ENCODE measurements around the gene GNA15.

The GNA15 gene

DNA sequence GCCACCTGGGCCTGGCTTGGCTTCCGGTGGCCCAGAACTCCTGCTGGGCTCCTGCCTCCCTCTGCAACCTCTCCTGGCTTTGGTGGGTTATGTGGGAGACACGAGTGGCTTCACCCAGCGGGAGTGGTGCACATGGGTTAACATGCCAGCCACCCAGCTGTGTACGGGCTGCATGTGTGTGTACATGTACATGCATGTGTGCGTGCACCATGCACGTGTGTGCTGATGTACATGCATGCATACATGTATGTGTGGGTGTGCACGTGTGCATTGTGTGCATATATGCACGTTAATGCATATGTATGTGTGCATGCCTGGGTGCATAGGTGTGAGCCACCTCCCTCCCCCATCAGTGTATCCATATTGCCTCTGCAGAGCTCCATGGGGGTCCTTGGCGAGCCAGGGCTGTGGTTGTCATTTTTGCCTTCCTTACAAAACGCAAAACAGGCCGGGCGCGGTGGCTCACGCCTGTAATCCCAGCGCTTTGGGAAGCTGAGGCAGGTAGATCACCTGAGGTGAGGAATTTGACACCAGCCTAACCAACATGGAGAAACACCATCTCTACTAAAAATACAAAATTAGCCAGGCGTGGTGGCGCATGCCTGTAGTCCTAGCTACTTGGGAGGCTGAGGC lies 29.2 kb upstream of the GNA15 start:
- DNase-seq (ENCODE audit: low spot score) = no peak

DNA sequence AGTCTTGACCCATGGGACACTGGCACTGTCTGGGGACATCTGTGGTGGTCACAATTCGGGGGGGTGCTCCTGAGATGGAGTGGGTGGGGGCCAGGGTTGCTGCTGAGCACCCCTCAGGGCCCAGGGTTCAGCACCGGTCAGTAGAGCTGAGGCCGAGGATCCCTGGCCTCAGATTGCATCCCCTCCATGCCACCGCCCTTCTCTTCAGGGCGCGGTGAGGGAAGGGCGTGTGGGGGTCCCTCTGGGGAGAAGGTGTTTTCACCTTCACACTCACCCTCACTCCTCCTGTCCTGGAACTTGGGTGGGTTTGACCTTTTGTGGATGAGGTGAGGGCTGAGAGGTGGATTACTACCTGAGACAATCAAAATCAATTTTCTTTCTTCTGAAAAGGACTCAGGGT lies 28.2 kb upstream of the GNA15 start:
- no peak for DNase-seq (ENCODE audit: low spot score)

DNA sequence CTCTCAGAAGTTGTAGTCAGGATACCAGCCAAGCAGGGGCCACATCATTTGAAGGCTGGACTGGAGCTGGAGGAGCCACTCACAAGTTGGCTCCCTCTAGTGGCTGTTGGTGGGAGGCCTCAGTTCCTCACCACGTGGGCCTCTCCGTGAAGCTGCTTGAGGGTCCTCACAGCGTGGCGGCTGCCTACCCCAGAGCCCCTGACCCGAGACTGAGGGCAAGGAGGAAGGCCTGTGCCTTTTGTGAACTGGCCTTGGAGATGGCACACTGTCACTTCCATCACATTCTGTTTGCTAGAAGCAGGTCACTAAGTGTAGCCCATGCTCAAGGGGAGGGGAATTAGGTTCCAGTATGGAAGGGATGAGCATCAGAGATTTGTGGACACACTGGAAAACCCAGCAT lies 27.1 kb upstream of the GNA15 start:
- DNase-seq (ENCODE audit: low spot score) = peak; percentile 73

DNA sequence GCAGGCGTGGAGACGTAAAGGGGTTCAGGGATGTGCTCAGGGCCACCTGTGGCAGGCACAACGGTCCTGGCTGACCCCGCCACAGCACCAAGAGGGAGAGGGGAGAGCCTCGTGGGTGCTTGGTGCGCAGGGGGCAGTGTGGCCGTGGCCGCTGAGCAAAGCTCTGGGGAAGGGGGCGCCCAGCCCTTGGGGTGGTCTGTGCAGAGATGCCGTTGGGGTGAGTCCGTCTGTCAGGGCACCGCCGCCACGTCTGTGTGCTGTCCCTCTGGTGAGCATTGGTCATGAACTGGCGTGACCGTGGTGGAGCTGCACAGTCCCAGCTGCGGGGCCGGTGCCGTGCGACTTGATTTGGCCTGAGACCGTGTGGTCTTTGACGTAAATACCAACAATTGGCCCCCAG lies 26.3 kb upstream of the GNA15 start:
- DNase-seq (ENCODE audit: low spot score) = no peak

DNA sequence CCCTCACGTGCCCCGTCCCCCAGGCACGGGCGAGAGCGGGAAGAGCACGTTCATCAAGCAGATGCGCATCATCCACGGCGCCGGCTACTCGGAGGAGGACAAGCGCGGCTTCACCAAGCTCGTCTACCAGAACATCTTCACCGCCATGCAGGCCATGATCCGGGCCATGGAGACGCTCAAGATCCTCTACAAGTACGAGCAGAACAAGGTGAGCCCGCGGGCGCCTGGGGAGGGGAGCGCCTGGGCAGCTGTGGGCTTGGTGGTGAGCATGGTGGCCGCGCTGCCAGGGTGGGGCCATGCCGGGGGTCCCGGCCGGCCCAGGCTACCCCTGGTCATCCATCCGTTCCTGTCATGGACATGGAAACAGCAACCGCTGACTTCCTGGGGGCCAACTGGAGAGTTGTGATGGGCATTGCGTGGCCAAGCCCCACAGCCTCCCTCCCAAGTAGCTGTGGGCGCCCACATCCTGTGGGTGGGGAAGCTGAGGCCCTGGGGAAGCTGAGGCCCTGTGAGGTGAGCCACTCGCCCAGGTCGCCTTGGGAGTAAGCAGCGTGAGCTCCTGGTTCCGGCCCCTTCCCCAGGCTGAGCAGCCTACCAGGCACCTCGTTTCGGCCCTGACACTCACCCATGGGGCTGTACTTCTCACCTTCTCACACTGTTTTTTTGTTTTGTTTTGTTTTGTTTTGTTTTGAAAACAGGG lies 25.6 kb upstream of the GNA15 start:
- no peak for DNase-seq (ENCODE audit: low spot score)

DNA sequence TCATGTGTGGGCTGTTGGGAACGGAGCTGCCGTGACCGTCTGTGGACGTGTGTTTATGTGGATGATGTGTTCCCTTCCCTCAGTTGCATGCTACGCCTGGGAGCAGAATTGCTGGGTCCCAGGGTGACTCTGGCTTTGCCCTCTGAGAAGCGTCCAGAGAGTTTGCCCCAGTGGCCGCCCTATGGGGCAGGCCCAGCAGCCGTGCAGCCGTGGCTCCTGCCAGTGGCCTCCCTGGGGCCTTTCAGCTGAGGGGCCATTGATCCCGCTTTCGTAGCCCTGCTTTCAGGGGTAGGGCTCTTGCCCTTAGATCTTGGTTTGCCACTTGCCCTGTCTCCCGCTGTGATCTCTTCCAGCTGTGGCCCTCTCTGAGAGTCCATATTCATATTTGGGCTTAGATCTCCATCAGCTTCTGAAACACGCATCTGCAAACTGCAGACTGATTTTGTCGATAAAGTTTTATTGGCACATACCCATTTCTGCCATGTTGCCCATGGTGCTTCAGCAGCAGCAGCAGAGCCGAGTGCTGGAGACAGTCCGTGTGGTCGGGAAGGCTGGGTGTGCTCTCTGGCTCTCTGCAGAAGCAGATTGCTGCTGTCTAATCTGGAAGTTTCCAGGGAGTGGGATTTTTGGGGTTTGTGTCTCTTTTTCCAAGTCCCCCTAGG lies 24.1 kb upstream of the GNA15 start:
- no peak for DNase-seq (ENCODE audit: low spot score)

DNA sequence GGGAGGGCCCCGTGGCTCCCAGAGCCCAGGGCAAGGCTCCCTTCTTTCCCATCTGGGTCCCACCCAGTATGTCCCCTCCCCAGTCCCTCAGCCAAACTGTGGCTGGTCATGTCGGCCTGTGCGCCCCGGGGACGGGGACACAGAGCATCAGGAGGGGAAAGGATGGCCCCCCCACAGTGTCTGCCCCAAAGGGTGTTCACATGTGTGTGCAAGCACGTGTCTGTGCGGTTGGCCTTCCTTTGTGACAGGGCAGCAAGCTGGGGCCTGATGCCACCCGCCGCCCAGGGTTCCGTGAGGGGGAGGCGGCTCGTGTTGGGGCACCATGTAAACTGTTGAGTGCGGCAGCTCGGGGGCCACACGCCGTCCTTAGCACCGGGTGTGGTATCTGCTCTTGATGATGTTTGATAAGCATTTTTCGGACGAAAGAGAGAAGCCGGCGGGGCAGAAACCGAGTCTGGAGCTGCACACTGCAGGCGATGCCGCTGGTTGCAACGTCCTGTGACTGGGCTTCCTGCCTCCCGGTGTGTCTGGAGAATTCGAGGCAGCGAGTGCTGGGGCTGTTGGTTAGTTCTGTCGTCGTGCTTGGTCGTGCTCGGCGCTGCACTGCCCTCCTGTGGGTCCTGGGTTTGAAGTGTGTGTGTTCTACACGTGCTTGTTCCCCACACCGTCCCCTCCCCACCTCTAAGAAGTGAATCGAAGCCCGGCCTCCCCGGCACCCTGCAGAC lies 23.3 kb upstream of the GNA15 start:
- DNase-seq (ENCODE audit: low spot score) = no peak

DNA sequence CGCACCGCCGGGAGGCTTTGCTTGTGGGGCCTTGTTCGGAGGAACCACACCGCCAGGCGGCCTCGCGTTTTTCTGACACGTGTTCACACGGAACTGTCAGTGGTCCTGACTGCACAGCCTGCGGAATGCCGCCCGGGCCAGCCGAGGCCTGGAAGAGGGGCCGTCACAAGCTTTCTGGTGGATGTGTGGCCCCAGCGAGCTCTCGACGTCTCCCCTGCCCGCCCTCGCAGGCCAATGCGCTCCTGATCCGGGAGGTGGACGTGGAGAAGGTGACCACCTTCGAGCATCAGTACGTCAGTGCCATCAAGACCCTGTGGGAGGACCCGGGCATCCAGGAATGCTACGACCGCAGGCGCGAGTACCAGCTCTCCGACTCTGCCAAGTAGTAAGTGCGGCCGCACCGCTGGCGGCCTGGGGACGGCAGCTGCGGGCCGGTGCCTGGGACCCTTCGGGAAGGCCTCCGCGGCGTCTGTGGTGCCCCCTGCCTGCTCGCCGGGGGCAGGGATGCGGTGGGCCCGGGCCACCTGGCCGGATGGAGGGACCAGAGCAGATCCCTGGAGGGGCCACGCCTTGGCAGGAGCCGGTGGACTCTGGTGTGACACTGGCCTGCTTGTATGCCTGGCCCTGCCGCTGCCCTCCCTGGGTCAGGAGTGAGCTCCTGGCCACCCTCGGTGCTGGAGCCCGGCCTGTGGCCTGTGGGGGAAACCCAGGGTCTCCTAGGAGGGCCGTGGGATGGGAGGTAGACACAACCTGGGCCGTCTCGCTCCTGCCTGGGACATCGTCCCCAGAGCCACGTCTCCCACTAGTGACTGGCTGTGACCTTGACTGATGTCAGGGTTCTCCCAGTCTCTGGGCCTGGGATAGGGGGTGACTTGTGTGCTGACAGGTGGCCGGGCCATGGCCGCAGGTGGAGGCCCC lies 22.5 kb upstream of the GNA15 start:
- DNase-seq (ENCODE audit: low spot score) = no peak

DNA sequence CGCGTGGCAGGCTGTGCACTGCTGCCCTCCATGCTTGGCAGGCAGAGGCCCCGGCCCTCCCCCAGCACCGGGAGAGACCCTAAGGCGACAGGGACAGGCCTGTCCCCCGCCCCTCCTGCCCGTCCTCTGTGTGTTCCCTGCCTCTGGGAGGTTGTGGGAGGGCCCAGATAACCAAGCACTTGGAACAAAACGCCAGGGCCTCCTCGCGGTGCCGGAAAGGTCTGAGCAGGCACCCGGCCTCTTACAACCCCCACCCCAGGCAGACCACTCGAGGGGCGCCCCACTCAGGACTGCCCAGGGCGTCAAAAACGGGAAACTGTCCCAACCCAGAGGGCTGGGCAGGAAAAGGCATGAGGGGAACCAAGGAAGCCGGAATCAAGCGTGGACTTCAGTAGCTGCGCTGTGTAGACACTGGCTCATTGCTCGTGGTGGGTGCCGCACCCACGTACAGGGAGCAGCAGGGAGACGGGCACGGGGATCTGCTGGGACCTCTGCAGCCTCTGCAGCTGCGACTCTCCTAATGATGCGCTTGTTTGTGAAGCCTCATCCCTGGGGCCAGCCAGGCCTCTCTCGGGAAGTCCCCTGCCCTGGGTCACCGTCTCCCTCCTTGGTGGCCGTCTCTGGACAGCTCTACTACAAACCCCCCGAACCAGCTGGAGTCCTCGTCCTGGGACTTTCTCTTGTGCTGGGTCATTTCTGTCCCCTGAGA lies 21.7 kb upstream of the GNA15 start:
- no peak for DNase-seq (ENCODE audit: low spot score)

DNA sequence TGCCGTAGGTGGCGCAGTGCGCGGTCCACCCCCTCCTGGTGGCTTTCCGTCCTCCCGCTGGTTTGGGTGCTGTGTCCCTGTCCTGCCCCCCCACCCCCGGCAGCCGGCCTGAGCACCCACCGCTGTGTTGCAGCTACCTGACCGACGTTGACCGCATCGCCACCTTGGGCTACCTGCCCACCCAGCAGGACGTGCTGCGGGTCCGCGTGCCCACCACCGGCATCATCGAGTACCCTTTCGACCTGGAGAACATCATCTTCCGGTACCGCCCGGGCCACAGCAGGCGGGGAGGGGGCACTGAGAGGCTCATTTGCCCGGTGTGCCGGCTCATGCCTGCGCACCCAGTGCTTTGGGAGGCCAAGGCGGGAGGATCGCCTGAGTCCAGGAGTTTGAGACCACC lies 21.0 kb upstream of the GNA15 start:
- no peak for DNase-seq (ENCODE audit: low spot score)

DNA sequence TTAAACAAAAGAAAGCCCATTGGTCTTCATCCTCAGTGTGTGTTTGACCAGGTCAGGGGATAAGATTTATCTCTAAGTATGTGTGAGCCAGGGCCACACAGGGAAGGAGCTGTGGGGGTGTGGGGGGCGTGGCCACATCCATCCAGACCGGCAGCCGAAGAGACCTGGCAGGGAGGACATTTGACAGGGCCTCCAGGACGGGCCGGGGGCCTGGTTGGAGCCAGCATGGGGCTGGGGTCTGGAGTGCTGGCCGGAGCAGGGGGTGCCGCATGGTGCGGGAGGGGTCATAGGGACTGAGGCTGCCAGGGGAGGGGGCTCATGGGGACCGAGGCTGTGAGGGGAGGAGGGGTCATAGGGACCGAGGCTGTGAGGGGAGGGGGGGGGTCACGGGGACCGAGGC lies 20.4 kb upstream of the GNA15 start:
- no peak for DNase-seq (ENCODE audit: low spot score)

DNA sequence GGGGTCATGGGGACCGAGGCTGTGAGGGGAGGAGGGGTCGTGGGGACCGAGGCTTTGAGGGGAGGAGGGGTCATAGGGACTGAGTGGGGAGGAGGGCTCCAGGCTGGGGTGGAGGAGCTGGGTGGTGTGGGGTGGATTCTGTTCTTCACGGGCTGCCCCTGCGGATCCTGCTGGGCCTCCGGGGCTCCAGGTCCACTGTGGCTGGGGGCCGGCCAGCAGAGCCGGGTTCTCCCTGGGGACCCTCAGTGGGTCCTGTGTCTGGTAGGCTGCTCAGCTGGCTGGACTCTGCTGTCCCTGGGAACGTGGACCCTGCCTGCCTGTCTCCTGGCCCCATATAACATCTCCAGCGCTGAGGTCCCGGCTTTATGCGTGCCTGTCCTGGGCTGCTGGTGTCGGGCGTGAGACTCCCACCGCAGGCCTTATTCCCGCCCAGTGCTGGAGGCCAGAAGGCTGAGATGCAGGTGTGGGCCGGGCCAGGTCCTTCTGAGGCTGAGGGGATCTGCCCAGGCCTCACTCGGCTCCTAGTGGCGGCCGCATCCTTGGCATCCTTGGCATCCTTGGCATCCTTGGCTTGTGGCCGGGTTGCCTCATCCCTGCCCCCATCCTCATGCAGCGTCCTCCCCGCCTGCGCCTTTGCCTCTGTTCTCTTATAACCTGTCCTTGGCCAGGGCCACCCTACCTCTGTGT lies 19.8 kb upstream of the GNA15 start:
- DNase-seq (ENCODE audit: low spot score) = no peak

DNA sequence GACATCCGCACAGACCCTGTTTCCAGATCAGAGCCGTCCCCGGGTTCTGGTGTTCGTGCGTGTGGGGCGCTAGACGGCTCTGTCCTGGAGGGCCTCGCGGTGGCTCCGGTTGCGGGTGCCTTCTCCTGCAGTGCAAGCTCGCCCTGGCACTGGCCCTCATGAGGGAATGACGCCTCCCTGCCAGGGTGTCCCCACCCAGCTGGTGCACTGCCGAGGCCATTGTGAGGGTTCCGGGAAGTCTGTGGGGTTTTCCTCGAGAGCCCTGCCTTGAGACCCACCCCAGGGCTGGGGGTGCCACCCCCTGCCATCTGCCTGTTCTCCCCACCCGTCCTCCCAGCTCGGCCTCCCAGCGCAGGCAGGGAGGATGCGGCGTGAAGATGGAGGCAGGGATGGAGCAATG lies 19.2 kb upstream of the GNA15 start:
- DNase-seq (ENCODE audit: low spot score) = no peak

DNA sequence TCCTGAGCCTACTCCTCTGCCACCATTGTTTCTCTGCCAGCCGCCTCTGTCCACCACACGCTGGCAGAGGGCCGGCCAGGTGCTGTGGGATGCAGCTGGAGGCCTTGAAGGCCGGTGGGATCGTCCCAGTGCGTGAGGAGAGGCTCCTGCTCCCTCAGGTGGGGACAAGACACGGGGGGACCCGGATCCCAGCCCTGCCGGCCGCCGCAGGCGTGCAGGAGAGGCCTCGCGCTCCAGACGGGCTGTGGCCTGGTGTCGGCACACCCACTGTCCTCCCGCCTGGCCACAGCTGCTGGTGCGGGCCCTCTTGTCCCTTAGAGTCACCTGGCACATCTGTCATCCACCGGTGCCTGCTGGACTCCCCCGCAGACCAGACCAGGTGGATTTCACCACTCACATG lies 18.1 kb upstream of the GNA15 start:
- no peak for DNase-seq (ENCODE audit: low spot score)

DNA sequence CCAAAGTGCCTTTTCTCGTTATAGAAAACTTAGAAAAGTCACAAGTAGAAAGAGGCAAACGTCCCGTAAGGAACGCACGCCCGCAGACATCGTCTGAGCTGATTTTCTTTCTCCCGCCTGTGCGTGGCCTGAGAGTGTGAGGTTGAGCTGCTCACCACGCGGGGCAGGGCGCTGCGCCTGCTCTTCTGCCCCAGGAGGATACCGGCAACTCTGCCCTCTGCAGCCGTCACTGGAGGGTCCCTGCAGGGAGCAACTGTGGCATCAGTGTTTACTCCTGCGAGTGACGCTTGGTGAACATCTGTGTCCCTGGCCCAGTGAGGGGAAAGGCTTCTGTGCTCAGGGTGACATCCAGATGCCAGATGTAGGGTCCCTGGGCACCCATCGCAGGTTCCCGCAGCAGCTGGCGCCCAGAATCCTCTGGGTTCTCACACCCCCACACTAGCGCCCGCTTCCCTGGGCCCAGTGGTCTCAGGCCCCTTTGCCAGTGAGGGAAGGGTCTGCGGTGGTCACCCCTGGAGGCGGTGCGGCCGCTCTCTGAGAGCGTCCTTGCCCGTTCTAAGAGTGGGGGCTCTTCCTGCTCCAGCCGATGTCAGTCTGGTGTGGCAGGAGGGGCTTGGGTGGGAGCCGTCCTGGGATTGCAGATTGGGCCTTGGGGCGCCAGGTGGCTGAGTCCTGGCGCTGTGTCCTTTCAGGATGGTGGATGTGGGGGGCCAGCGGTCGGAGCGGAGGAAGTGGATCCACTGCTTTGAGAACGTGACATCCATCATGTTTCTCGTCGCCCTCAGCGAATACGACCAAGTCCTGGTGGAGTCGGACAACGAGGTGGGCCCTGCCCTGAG lies 17.4 kb upstream of the GNA15 start:
- no peak for DNase-seq (ENCODE audit: low spot score)

DNA sequence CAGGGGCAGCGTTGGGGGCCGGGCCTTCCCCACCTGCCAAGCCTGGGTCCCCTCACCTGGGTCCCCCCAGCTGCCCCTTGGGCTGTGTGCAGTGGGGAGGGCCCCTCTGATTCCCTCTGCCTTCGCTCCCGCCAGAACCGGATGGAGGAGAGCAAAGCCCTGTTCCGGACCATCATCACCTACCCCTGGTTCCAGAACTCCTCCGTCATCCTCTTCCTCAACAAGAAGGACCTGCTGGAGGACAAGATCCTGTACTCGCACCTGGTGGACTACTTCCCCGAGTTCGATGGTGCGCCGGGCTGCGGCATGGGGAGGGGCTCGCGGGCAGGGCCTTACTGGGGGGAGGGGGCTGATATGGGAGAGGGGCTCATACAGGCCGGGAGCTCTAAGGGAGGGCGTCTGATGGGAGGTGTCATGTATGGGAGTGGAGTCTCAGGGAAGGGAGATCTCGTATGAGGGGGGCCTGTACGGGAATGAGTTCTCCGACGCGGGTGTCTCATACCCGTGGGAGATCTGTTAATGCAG lies 16.7 kb upstream of the GNA15 start:
- DNase-seq (ENCODE audit: low spot score) = no peak

DNA sequence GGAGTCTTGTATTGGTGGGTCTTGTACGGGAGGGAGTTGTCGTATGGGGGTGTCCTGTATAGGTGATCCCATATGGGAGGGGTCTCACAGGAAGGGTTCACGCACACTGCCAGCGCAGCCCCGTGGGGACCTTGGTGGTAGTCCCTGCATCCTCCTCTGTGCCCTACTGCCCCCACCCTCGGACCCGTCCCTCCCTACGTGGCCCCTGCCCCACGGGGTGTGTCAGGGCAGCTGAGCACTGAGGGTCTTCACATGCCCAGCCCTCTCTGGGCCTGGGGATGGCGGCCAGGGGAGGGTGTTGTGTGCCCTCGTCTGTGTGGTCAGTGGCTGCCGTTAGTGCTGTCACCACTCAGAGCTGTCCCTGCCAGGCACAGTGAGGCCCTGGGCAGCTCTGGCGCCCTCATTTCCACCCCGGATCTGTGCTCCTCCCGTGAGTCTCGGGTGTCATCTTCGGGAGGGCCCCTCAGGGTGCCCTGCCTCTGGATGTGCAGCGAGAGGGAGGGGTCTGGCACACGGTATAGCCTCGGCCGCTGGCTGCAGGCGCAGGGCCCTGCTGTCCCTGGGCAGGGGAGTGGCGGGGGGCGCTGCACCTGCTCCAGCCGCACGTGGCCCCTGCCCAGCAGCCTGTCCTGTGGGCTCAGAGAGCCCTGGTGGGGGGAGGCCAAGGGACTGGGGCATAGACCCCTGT lies 16.0 kb upstream of the GNA15 start:
- no peak for DNase-seq (ENCODE audit: low spot score)

DNA sequence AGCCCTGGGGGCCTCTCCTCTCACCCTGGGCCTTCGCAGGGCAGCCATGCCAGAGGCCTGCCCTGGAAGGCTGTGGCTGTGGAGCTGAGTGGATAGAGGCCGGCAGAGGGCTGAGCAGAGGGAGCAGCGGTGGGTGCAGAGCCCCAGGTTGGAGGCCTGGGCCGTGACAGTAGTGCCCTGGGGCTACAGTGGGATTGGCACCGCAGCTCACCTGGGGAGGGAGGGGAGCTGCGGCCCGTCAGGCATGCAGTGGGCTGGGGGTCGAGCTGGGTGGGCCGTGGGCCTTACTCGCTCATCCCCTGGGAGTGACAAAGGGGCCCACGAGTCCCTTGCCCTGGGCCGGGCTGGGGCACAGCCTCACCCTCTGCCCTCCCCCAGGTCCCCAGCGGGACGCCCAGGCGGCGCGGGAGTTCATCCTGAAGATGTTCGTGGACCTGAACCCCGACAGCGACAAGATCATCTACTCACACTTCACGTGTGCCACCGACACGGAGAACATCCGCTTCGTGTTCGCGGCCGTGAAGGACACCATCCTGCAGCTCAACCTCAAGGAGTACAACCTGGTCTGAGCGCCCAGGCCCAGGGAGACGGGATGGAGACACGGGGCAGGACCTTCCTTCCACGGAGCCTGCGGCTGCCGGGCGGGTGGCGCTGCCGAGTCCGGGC lies 15.1 kb upstream of the GNA15 start:
- no peak for DNase-seq (ENCODE audit: low spot score)
